Neutrophil (primary cell): ENCODE results near the gene MAP7D2.

Source experiments
- H3K27ac ChIP-seq: fragments of 200-600 bp; sonication (generic); 2 replicates; pipeline ENCODE4 v1.5.1; 2016; ENCODE audit warnings: mild to moderate bottlenecking, moderate library complexity
- H3K27me3 ChIP-seq: fragments of 200-600 bp; sonication (generic); 2 replicates; pipeline ENCODE4 v1.6.0; 2016; ENCODE audit warnings: mild to moderate bottlenecking
- H3K36me3 ChIP-seq: fragments of 200-600 bp; sonication (generic); 2 replicates; pipeline ENCODE4 v1.5.1; 2017
- H3K4me1 ChIP-seq, 2 experiments: fragments of 200-600 bp in 1 of 2; sonication (generic) in 1 of 2; 1 replicate in 1 of 2; 2 replicates in 1 of 2; pipeline versions ENCODE4 v1.5.1 to v1.6.1; 2013 to 2016; ENCODE audit warnings: low read depth in 1 of 2, low read length in 1 of 2, mild to moderate bottlenecking in 1 of 2, moderate library complexity in 1 of 2; ENCODE audit not compliant: control insufficient read depth in 1 of 2, insufficient read depth in 1 of 2
- H3K4me3 ChIP-seq, 2 experiments: fragments of 200-600 bp in 1 of 2; sonication (generic) in 1 of 2; 1 replicate in 1 of 2; 2 replicates in 1 of 2; pipeline ENCODE4 v1.5.1; 2013 to 2016; ENCODE audit warnings: low read depth in 1 of 2, low read length in 1 of 2, mild to moderate bottlenecking in 1 of 2, moderate library complexity in 1 of 2
- H3K9me3 ChIP-seq: fragments of 200-600 bp; sonication (generic); 2 replicates; pipeline ENCODE4 v1.5.1; 2016
- CTCF ChIP-seq: fragments of 200-600 bp; sonication (generic); IDR thresholded peaks from 2 replicates; pipeline ENCODE4 v1.5.1; 2016; ENCODE audit warnings: antibody characterized with exemption

Gene MAP7D2

GRCh38 chrX:20144491-20144890 is 27.8 kb upstream of the MAP7D2 start:
- no peak overlapping the region for H3K27ac ChIP-seq
- no peaks in the 10 kb centered on the region for H3K27me3 ChIP-seq
- TF ChIP-seq CTCF = no peak
- H3K4me3 ChIP-seq = no peak overlapping the region
- H3K4me1 ChIP-seq = peaks cover 10 to 23% of the 10 kb centered on the region in 2 experiments
- H3K36me3 ChIP-seq = no peaks in the 10 kb centered on the region
- H3K9me3 ChIP-seq = no peaks in the 10 kb centered on the region

- no peaks in the 10 kb centered on the region for H3K9me3 ChIP-seq
- TF ChIP-seq CTCF = no peak
- H3K4me1 ChIP-seq = peaks cover 10 to 26% of the 10 kb centered on the region in 2 experiments
- H3K27ac ChIP-seq = no peak overlapping the region
- H3K36me3 ChIP-seq = no peaks in the 10 kb centered on the region
- no peak overlapping the region for H3K4me3 ChIP-seq
- H3K27me3 ChIP-seq = no peaks in the 10 kb centered on the region
Measured at GRCh38 chrX:20143561-20143960, 26.9 kb upstream of the MAP7D2 start.

GRCh38 chrX:20143111-20143510 is 26.4 kb upstream of the MAP7D2 start:
- Histone ChIP-seq H3K4me1 (peaks cover 10 to 26% of the 10 kb centered on the region in 2 experiments), H3K36me3 (no peaks in the 10 kb centered on the region), H3K9me3 (no peaks in the 10 kb centered on the region), H3K27ac (no peak overlapping the region), H3K4me3 (no peak overlapping the region), H3K27me3 (no peaks in the 10 kb centered on the region)
- TF ChIP-seq CTCF = no peak

- Histone ChIP-seq H3K27me3 (no peaks in the 10 kb centered on the region), H3K4me3 (peak within 1 kb of the TSS; percentile 68 to 91), H3K9me3 (no peaks in the 10 kb centered on the region), H3K36me3 (no peaks in the 10 kb centered on the region), H3K4me1 (peaks cover 10 to 26% of the 10 kb centered on the region in 2 experiments), H3K27ac (peak within 1 kb of the TSS; percentile 78)
- no peak for TF ChIP-seq CTCF
Measured at GRCh38 chrX:20141281-20142220, 24.8 kb upstream of the MAP7D2 start, which contains the start of gene EIF1AX. Gene EIF1AX, minus strand, starts transcription at chrX:20141838. Its CDS starts 198 bp downstream, at chrX:20141640.

GRCh38 chrX:20140420-20140819 is 23.7 kb upstream of the MAP7D2 start:
- peak overlapping the region; percentile 78 for H3K27ac ChIP-seq
- TF ChIP-seq CTCF = no peak
- H3K36me3 ChIP-seq = no peaks in the 10 kb centered on the region

More at GRCh38 chrX:20140420-20140819, 23.7 kb upstream of the MAP7D2 start:
- no peaks in the 10 kb centered on the region for H3K9me3 ChIP-seq
- H3K27me3 ChIP-seq = no peaks in the 10 kb centered on the region
- H3K4me3 ChIP-seq = peak overlapping the region; percentile 68 to 91
- peaks cover 13 to 32% of the 10 kb centered on the region in 2 experiments for H3K4me1 ChIP-seq
